ENCODE measurements around the gene CATSPERB. TPM values are rescaled to one million over a fixed set of nuclear protein-coding genes. Genes with fewer than 3 reads are reported as not detected.
"Not testable (repeated sequence)": the region's sequence is repeated elsewhere in the genome, so short reads cannot be mapped to it uniquely, and the experiment has no call there.

Gene CATSPERB
- total RNA-seq, 1 experiment from 2014 or later: 0.35 TPM

- Histone ChIP-seq H3K27me3 (ENCODE audit: control insufficient read depth, insufficient read depth, low read length) (no peaks in the 10 kb centered on the region), H3K4me3 (ENCODE audit: insufficient read depth, low read depth, low read length) (no peak overlapping the region), H3K36me3 (replicated peaks; ENCODE audit: control insufficient read depth, insufficient read depth, low read length) (no peaks in the 10 kb centered on the region)
- no peak for DNase-seq
These were observed 62.0 kb downstream of the CATSPERB start for GRCh38 chr14:91669867-91670266.

- H3K4me3 ChIP-seq (ENCODE audit: insufficient read depth, low read depth, low read length); H3K27me3 ChIP-seq (ENCODE audit: control insufficient read depth, insufficient read depth, low read length); H3K36me3 ChIP-seq (replicated peaks; ENCODE audit: control insufficient read depth, insufficient read depth, low read length); DNase-seq: not testable (repeated sequence)
These were observed 64.8 kb downstream of the CATSPERB start for GRCh38 chr14:91667101-91667500.

DNA sequence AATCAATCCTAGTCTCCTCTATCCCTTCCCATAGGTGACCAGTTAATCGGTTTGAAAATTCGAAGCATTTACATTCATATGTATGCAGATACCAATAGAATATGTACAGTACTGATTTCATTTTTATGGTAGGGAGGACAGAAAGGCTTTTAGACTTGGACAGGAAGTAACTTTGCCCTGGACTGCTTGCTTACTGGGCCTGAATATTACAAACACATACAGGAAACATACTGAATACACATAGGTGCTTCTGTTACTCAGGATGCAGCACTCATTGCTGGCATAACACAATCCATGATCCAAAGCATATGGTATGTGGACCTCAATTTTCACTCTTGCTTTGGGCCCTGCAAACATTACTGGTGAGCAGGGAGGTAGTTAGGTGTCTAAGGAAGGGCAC lies 71.1 kb downstream of the CATSPERB start:
- no peak for DNase-seq
- no peaks in the 10 kb centered on the region for H3K36me3 ChIP-seq (replicated peaks; ENCODE audit: control insufficient read depth, insufficient read depth, low read length)
- no peaks in the 10 kb centered on the region for H3K27me3 ChIP-seq (ENCODE audit: control insufficient read depth, insufficient read depth, low read length)
- no peak overlapping the region for H3K4me3 ChIP-seq (ENCODE audit: insufficient read depth, low read depth, low read length)

- Histone ChIP-seq H3K27me3 (ENCODE audit: control insufficient read depth, insufficient read depth, low read length) (no peaks in the 10 kb centered on the region), H3K4me3 (ENCODE audit: insufficient read depth, low read depth, low read length) (no peak overlapping the region), H3K36me3 (replicated peaks; ENCODE audit: control insufficient read depth, insufficient read depth, low read length) (no peaks in the 10 kb centered on the region)
- no peak for DNase-seq
These were observed 77.0 kb downstream of the CATSPERB start for GRCh38 chr14:91654836-91655235.

DNA sequence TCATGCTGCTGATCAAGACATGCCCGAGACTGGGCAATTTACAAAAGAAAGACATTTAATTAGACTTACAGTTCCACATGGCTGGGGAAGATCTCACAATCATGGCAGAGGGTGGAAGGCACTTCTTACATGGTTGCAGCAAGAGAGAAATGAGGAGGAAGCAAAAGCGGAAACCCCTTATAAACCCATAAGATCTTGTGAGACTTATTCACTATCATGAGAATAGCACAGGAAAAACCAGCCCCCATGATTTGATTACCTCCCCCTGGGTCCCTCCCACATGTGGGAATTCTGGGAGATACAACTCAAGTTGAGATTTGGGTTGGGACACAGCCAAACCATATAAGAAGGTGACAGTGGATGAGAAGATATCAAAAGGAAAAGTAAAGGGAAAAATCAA lies 78.4 kb downstream of the CATSPERB start:
- no peak for DNase-seq
- H3K27me3 ChIP-seq (ENCODE audit: control insufficient read depth, insufficient read depth, low read length): no peaks in the 10 kb centered on the region
- H3K4me3 ChIP-seq (ENCODE audit: insufficient read depth, low read depth, low read length): no peak overlapping the region
- no peaks in the 10 kb centered on the region for H3K36me3 ChIP-seq (replicated peaks; ENCODE audit: control insufficient read depth, insufficient read depth, low read length)

GRCh38 chr14:91649930-91650329 lies 82.0 kb downstream of the CATSPERB start:
- no peaks in the 10 kb centered on the region for H3K27me3 ChIP-seq (ENCODE audit: control insufficient read depth, insufficient read depth, low read length)
- H3K36me3 ChIP-seq (replicated peaks; ENCODE audit: control insufficient read depth, insufficient read depth, low read length): no peaks in the 10 kb centered on the region
- peak; percentile 40 for DNase-seq
- no peak overlapping the region for H3K4me3 ChIP-seq (ENCODE audit: insufficient read depth, low read depth, low read length)

GRCh38 chr14:91647856-91648255 lies 84.0 kb downstream of the CATSPERB start:
- no peak overlapping the region for H3K4me3 ChIP-seq (ENCODE audit: insufficient read depth, low read depth, low read length)
- no peaks in the 10 kb centered on the region for H3K27me3 ChIP-seq (ENCODE audit: control insufficient read depth, insufficient read depth, low read length)
- no peaks in the 10 kb centered on the region for H3K36me3 ChIP-seq (replicated peaks; ENCODE audit: control insufficient read depth, insufficient read depth, low read length)
- DNase-seq: no peak

DNA sequence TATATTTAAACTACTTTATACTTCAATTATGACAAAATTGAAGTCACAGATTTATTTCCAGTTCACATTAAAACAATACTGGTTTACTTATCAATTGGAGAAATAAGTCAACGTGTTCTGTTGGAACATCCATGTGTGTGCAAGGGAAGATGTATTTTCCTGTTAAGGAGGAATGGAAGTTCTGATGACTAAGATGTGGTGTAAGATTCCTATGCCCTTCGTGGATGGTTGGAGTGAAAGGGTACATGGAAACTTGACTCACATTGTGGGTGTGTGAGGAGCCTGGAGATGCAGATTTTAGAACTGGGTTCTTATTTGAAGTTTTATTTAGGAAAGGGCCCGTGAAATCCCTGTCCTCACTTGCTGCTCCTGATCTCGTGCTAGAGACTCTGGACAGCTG lies 95.3 kb downstream of the CATSPERB start:
- no peaks in the 10 kb centered on the region for H3K36me3 ChIP-seq (replicated peaks; ENCODE audit: control insufficient read depth, insufficient read depth, low read length)
- H3K4me3 ChIP-seq (ENCODE audit: insufficient read depth, low read depth, low read length): no peak overlapping the region
- H3K27me3 ChIP-seq (ENCODE audit: control insufficient read depth, insufficient read depth, low read length): no peaks in the 10 kb centered on the region
- no peak for DNase-seq

- Histone ChIP-seq H3K36me3 (replicated peaks; ENCODE audit: control insufficient read depth, insufficient read depth, low read length) (no peaks in the 10 kb centered on the region), H3K27me3 (ENCODE audit: control insufficient read depth, insufficient read depth, low read length) (no peaks in the 10 kb centered on the region)
- DNase-seq: no peak
These were observed 107.1 kb downstream of the CATSPERB start for GRCh38 chr14:91624757-91625156.

GRCh38 chr14:91614187-91614586 lies 117.7 kb downstream of the CATSPERB start:
- H3K27me3 ChIP-seq (ENCODE audit: control insufficient read depth, insufficient read depth, low read length): no peaks in the 10 kb centered on the region
- no peaks in the 10 kb centered on the region for H3K36me3 ChIP-seq (replicated peaks; ENCODE audit: control insufficient read depth, insufficient read depth, low read length)
- H3K4me3 ChIP-seq (ENCODE audit: insufficient read depth, low read depth, low read length): no peak overlapping the region
- DNase-seq: no peak

More at GRCh38 chr14:91624757-91625156, 107.1 kb downstream of the CATSPERB start:
- no peak overlapping the region for H3K4me3 ChIP-seq (ENCODE audit: insufficient read depth, low read depth, low read length)

DNA sequence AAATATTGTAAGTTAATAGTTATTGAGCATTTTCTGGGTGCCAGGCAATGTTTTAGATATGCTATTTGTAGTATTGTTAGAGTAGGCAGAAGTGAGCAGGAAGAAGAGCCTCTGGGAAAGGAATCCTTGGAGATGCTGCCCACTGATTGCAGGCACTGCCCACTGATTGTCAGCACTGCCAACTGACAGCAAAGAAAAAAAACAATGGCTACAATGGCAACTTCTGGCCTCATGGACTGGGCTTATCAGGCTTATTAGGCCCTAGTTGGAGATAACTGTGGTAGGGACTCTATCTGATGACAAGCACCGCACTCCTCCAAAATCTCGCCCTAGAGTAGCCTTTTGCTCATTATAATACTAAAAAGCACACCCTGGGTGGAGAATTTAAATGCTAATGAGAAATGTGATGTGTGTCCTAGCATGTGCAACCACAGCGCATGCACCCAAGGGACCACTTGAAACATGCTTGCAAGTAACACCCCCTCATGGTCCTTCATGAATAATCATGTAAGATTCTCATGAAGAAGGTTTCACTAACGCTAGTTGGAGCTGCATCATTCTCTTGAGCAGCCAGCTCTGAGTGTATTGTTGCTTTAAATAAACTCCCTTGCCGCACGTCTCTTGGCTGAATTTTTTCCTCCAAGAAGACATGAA lies 118.3 kb downstream of the CATSPERB start:
- H3K4me3 ChIP-seq (ENCODE audit: insufficient read depth, low read depth, low read length): no peak overlapping the region
- no peaks in the 10 kb centered on the region for H3K27me3 ChIP-seq (ENCODE audit: control insufficient read depth, insufficient read depth, low read length)
- H3K36me3 ChIP-seq (replicated peaks; ENCODE audit: control insufficient read depth, insufficient read depth, low read length): no peaks in the 10 kb centered on the region
- DNase-seq: no peak

- H3K27me3 ChIP-seq (ENCODE audit: control insufficient read depth, insufficient read depth, low read length): no peaks in the 10 kb centered on the region
- H3K36me3 ChIP-seq (replicated peaks; ENCODE audit: control insufficient read depth, insufficient read depth, low read length): no peaks in the 10 kb centered on the region
- DNase-seq: no peak
- H3K4me3 ChIP-seq (ENCODE audit: insufficient read depth, low read depth, low read length): no peak overlapping the region
These were observed 120.4 kb downstream of the CATSPERB start for GRCh38 chr14:91611528-91611927.

DNA sequence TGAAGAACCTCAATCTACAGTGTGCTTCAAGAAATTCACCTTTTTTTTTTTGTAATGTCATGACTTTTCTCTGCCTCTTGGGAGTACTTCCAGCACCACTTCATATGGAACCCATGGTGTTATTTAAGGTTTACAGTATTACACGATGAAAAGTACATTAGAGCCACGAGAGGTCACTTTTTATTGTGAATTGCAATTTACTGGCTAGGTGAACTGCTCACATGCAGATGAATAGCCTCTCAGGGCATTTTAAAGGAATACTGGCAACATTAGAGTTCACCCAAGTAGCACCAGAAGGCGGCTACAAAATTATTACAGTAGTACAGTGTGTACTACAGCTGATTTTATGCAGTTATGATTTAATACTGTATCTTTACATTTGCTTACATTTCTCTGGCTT lies 122.7 kb downstream of the CATSPERB start:
- H3K4me3 ChIP-seq (ENCODE audit: insufficient read depth, low read depth, low read length): no peak overlapping the region
- H3K36me3 ChIP-seq (replicated peaks; ENCODE audit: control insufficient read depth, insufficient read depth, low read length): no peaks in the 10 kb centered on the region
- no peaks in the 10 kb centered on the region for H3K27me3 ChIP-seq (ENCODE audit: control insufficient read depth, insufficient read depth, low read length)
- DNase-seq: no peak

DNA sequence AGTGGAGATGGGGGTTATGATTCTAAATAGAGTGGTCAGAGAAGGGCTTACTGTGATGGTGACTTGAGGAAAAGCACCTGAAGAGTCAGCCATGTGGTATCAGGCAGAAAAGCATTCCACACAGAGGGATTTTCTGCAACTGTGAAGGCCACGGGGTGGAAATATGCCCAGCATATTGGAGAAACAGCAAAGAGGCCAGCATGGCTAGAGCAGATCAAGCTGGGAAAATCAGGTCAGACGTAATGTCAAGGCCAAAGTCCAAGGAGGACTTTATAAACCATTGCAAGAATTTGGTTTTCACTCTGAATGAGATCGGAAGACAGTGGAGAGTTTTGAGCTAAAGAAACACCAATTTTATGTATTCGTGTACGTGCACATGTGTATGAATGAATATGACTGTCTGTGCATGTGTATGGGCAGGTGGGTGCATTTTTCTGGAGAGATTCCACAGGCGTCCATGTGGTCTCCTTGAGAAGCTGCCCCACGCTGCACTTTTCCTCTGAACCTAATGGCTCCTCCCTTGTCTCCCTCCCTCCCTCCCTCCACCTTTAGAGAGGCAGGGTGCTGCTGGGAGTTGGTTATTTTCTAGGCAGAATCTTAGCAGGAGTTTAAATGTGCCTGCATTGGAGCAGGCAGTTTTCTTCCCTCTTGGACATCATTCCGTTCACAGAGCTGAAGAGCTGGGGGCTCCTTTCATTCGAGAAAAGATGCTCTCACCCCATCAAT lies 124.4 kb downstream of the CATSPERB start:
- H3K4me3 ChIP-seq (ENCODE audit: insufficient read depth, low read depth, low read length): no peak overlapping the region
- H3K36me3 ChIP-seq (replicated peaks; ENCODE audit: control insufficient read depth, insufficient read depth, low read length): no peaks in the 10 kb centered on the region
- no peaks in the 10 kb centered on the region for H3K27me3 ChIP-seq (ENCODE audit: control insufficient read depth, insufficient read depth, low read length)
- DNase-seq: peak; percentile 35

DNA sequence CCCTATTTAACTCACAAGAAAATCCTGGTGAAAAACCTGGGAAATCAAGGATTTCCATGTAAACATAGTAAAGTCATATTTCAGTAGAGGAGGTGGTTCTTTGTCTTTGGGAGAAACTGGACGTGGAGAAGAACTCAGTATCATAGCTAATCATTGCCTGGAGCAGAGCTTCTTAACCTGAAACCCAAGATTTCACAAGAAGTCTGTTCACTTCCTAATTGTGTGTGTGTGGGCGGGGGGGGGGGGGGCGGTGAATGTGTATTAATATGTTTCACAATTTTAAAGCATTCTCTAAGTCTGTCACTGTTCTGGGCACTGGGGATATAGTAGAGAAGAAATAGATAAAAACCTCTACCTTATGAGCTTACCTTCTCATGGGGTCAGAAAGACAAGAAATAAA lies 125.0 kb downstream of the CATSPERB start:
- no peaks in the 10 kb centered on the region for H3K36me3 ChIP-seq (replicated peaks; ENCODE audit: control insufficient read depth, insufficient read depth, low read length)
- no peak overlapping the region for H3K4me3 ChIP-seq (ENCODE audit: insufficient read depth, low read depth, low read length)
- no peaks in the 10 kb centered on the region for H3K27me3 ChIP-seq (ENCODE audit: control insufficient read depth, insufficient read depth, low read length)
- DNase-seq: no peak
